AG04449 (cell line): ENCODE data around the gene METTL16.
"Not testable (repeated sequence)": the region's sequence is repeated elsewhere in the genome, so short reads cannot be mapped to it uniquely, and the experiment has no call there.

Experiments used
- CTCF ChIA-PET: fragments of 350-600 bp; formaldehyde crosslinking; extraction: SDS; loops from one replicate; lab custom pipeline; 2021; ENCODE audit warnings: antibody characterized with exemption; lab: Yijun Ruan, JAX
- POLR2A ChIA-PET: fragments of 400-600, 350-600 bp; formaldehyde crosslinking; extraction: SDS; loops from one replicate; lab custom pipeline; 2020; ENCODE audit warnings: antibody characterized with exemption, inconsistent platforms; lab: Yijun Ruan, JAX
- DNase-seq: peaks from one replicate; pipeline ENCODE4 v3.0.0-alpha.2; 2010; ENCODE audit warnings: low read depth, low spot score
- H3K4me3 ChIP-seq: 2 replicates; pipeline ENCODE4 v1.5.1; 2011; ENCODE audit warnings: low read depth, mild to moderate bottlenecking, control low read depth, low read length
- TF ChIP-seq, protein P1 (sequence below): IDR thresholded peaks from one replicate; pipeline ENCODE4 v1.5.1; 2011; ENCODE audit warnings: mild to moderate bottlenecking, moderate library complexity, low read length, control low read depth, inconsistent platforms; ENCODE audit not compliant: insufficient read depth; ENCODE audit errors: missing control alignments

METTL16 gene

GRCh38 chr17:2449486-2449885 lies 62.2 kb downstream of the METTL16 start:
- POLR2A ChIA-PET = no interaction called here
- no peak overlapping the region for H3K4me3 ChIP-seq
- TF ChIP-seq, protein P1, sequence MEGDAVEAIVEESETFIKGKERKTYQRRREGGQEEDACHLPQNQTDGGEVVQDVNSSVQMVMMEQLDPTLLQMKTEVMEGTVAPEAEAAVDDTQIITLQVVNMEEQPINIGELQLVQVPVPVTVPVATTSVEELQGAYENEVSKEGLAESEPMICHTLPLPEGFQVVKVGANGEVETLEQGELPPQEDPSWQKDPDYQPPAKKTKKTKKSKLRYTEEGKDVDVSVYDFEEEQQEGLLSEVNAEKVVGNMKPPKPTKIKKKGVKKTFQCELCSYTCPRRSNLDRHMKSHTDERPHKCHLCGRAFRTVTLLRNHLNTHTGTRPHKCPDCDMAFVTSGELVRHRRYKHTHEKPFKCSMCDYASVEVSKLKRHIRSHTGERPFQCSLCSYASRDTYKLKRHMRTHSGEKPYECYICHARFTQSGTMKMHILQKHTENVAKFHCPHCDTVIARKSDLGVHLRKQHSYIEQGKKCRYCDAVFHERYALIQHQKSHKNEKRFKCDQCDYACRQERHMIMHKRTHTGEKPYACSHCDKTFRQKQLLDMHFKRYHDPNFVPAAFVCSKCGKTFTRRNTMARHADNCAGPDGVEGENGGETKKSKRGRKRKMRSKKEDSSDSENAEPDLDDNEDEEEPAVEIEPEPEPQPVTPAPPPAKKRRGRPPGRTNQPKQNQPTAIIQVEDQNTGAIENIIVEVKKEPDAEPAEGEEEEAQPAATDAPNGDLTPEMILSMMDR = no peak
- DNase-seq = no peak
- CTCF ChIA-PET = interaction anchor here (1.2 kb wide), 1 partner anchor 34 kb away, joined by 3 read pairs; no protein-coding TSS in a partner anchor

GRCh38 chr17:2447479-2447878 lies 64.2 kb downstream of the METTL16 start:
- POLR2A ChIA-PET, DNase-seq, CTCF ChIA-PET, H3K4me3 ChIP-seq: not testable (repeated sequence)

DNA sequence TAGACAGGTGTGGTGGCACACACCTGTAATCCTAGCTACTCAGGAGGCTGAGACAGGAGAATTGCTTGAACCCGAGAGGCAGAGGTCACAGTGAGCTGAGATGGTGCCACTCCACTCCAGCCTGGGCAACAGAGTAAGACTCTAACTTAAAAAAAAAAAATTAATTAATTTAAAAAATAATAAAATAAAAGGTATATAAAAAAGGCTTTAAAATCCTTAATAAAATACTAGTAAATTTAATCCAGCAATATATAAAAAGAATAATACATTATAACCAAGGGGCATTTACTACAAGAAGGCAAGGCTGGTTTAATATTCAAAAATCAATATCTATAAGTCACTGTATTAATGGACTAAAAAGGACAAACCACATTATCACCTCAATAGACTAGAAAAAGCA lies 66.0 kb downstream of the METTL16 start:
- no peak overlapping the region for H3K4me3 ChIP-seq
- no peak for DNase-seq
- CTCF ChIA-PET = no interaction called here
- POLR2A ChIA-PET = no interaction called here
- TF ChIP-seq, protein P1 = no peak

GRCh38 chr17:2444382-2444781 lies 67.3 kb downstream of the METTL16 start:
- DNase-seq = no peak
- ChIA-PET POLR2A (no interaction called here), CTCF (interaction anchor here (1.0 to 1.3 kb wide), 3 partner anchors 25 to 62 kb away, joined by 3 read pairs; no protein-coding TSS in a partner anchor)
- no peak overlapping the region for H3K4me3 ChIP-seq
- TF ChIP-seq, protein P1 = no peak

- CTCF ChIA-PET = interaction anchor here (1.2 kb wide), 1 partner anchor 60 kb away, joined by 4 read pairs; no protein-coding TSS in a partner anchor
- no peak for DNase-seq
- H3K4me3 ChIP-seq = no peak overlapping the region
- POLR2A ChIA-PET = no interaction called here
- TF ChIP-seq, protein P1 = no peak
These were observed 69.5 kb downstream of the METTL16 start for GRCh38 chr17:2442166-2442565.

- no peak for DNase-seq
- H3K4me3 ChIP-seq = no peak overlapping the region
- TF ChIP-seq, protein P1 = no peak
- POLR2A ChIA-PET = no interaction called here
- CTCF ChIA-PET = no interaction called here
These were observed 70.8 kb downstream of the METTL16 start for GRCh38 chr17:2440930-2441329.

DNA sequence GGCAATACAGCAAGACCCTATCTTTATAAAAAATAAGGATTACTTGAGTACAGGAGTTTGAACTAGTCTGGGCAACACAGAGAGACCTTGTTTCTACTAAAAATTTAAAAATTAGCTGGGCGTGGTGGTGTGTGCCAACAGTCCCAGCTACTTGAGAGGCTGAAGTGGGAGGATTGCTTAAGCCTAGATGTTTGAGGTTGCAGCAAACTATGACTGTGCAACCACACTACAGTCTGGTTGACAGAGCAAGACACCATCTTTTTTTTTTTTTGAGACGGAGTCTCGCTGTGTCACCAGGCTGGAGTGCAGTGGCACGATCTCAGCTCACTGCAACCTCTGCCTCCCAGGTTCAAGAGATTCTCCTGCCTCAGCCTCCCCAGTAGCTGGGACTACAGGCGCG lies 71.7 kb downstream of the METTL16 start:
- POLR2A ChIA-PET, DNase-seq, H3K4me3 ChIP-seq: not testable (repeated sequence)
- CTCF ChIA-PET = interaction anchor here (1.3 kb wide), 1 partner anchor 22 kb away, joined by 3 read pairs; no protein-coding TSS in a partner anchor
